Stimulated activated CD8-positive, alpha-beta memory T cell treated with anti-CD3 and anti-CD28 coated beads, Interleukin-12 subunit alpha, Interleukin-12 subunit beta, amount 100 ng/mL, for 24 hours (primary cell): ENCODE data around the gene SYNGR3.

Source experiments
- DNase-seq: peaks from one replicate; pipeline ENCODE4 v3.0.0-alpha.2; 2020; ENCODE audit errors: extremely low read depth

SYNGR3 gene

DNA sequence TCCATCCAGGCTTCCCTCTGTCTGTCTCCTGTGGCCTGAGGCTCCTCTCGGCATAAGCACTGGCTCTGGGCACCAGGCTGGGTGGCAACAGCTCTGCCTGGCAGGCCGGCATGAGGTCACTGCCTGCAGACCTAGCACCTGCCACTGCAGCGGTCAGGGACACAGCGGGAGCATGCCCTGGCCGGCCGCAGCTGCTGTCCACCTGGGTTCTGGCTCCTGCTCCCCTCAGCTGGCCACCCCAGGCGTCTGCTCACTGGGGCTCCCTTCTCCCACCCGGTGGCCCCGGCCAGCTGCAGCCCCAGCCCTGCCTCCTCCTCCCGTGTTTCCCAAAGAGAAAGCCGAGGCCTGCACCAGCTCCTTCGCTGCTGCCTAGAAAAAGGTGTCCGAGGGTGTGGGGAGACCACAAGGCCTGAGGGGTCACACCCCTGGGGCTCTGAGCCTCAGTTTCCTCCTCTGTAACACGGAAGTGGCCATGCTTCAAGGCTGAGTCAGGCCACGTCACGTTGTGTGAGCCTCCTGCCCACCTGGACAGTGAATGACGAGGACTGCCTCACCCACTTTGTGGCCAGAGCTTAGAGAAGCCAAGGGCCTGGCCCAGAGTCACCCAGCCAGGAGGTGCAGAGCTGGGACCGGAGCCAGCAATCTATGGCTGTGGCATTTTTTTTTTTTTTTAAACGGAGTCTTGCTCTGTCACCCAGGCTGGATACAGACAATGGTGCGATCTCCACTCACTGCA is 51.2 kb downstream of the SYNGR3 start:
- no peak for DNase-seq

DNA sequence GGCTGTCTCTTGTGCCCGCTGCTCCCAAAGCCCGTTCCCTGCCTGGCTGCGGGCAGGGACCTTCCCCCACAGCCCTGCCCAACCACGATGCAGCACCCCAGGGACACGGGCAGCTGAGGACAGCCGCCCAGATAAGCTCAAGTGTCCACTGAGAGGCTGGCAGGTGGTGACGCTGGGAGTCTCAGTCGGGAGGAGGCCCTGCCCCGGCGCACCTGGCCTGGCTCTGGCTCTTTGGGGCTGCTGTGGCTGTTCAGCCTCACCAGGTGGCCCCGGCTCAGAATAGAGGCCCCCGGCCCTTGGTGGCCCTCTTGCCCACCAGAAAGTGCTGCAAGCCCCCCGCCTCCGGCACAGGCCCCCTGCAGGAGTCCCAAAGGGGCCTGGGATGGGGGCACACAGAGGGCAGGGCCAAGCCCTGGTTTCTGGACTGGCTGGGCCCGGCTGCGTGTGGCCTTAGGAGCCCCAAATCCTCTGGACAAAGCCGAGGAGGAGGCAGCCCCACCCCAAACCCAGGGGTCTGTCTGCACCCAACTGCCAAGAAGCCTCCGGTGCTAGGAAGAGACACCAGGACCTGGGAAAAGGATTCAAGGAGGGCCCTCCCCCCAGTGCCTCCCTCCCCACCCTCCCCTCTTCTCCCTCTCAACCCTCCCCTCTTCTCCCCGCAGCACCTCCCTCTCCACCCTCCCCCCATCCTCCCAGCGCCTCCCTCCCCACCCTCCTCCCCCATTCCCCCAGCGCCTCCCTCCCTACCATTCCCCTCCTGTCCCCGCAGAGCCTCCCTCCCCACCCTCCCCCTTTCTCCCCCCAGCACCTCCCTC is 52.6 kb downstream of the SYNGR3 start:
- no peak for DNase-seq

DNA sequence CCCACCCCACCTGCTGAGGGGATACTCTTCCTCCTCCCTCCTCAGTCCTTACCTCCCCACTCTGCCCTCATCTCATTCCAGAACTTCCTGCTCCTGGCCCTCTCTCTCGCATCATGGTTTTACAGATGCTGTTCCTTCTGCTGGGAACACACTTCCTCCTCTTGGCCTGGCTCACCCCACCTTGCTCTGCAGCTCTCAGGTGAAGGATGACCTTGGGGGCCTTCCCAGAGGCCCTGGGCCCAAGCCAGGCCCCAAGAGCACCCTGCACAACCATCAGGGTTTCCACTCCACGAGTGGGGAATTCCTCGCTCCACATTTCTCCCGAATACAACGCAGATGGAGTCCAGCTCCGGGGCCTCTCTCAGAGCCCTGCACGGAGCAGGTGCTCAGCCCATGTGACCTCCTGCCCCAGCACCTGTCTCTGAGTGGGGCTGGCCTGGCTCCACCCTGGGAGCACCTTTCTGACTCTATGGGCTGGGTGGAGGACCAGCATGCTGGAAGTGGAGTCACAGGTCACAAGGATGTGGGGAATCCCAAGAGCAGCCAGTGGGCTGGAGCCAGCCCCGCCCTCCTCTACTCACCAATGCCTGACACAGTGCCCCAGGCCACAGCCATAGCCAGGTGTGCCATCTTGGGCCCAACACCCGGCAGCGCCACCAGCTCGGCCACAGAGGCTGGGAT is 53.4 kb downstream of the SYNGR3 start:
- DNase-seq, result no peak
